ENCODE results near the gene COX8C. TPM values are rescaled to one million over a fixed set of nuclear protein-coding genes. Genes with fewer than 3 reads are reported as not detected.

The COX8C gene
- total and polyA plus RNA-seq, 9 of the 15 experiments (the other 6 are each of a cell fraction or from before 2014, with no cell fraction given): not detected

DNA sequence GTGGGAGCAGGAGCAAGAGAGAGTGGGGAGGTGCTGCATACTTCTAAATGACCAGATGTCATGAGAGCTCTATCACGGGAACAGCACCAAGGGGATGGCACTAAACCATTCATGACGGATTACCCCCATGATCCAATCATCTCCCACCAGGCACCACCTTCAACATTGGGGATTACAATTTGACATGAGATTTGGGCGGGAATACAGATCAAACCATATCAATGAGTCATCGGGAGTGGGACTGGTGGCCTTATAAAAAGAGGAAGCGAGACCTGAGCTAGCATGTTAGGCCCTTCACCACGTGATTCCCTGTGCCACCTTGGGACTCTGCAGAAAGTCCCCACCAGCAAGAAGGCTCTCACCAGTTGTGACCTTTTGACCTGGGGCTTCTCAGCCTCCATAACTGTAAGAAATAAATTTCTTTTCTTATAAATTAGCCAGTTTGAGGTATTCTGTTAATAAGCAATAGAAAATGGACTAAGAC, 28.7 kb downstream of the COX8C start:
- Histone ChIP-seq H3K79me2 (ENCODE audit: control insufficient read depth, insufficient read depth, low read length) (no peaks in the 10 kb centered on the region), H3K9me3 (replicated peaks; ENCODE audit: control insufficient read depth, insufficient read depth, low read depth, low read length) (no peaks in the 10 kb centered on the region), H3K4me1 (replicated peaks in 1 of 2; ENCODE audit: control insufficient read depth in 2 of 2, insufficient read depth in 2 of 2, low read length in 2 of 2) (no peaks in the 10 kb centered on the region), H4K20me1 (replicated peaks; ENCODE audit: control insufficient read depth, insufficient read depth, low read length) (no peaks in the 10 kb centered on the region), H3K9ac (ENCODE audit: insufficient read depth in 1 of 2, low read depth in 2 of 2, low read length in 2 of 2) (no peak overlapping the region), H3K4me2 (ENCODE audit: insufficient read depth, low read length) (no peak overlapping the region), H3K4me3 (no peak overlapping the region), H3K9me1 (ENCODE audit: control insufficient read depth, insufficient read depth, low read length) (no peaks in the 10 kb centered on the region), H2AFZ (ENCODE audit: low read depth, low read length) (no peak overlapping the region), H3K27ac (ENCODE audit: extremely low read depth, low read depth, low read length) (no peak overlapping the region), H3K27me3 (ENCODE audit: control insufficient read depth in 2 of 2, insufficient read depth in 2 of 2, low read length in 2 of 2) (no peaks in the 10 kb centered on the region; a peak in 2 of 5 replicates), H3K36me3 (ENCODE audit: control insufficient read depth, insufficient read depth, low read length) (no peaks in the 10 kb centered on the region)
- TF ChIP-seq SMAD4 (CRISPR knock-in tag; conservative IDR thresholded peaks at IDR 0.05) (no peak), SPI1 (IDR thresholded peaks at IDR 0.05; ENCODE audit: borderline replicate concordance, low read depth, low read length) (0 out of 2 replicates have a peak, but pooled peaks have one; percentile 25)
- ChIA-PET CTCF (ENCODE audit: low intra/inter-chr PET ratio) (no interaction called here), POLR2A (no interaction called here)
- BruUV-seq (replicated peaks): no TSS peak
- WGBS (ENCODE audit: insufficient coverage, low coverage, missing lambda C conversion rate): 7% methylated on average over 6 of the region's 6 CpGs
- ATAC-seq: no peak
- in situ Hi-C loops (cut with MboI) (no loop called here), intact Hi-C loops (cut with micrococcal nuclease) (no loop called here)
- FAIRE-seq: no peak
- DNase-seq (ENCODE audit: extremely low read depth in 1 of 4, low spot score in 3 of 4): no peak

DNA sequence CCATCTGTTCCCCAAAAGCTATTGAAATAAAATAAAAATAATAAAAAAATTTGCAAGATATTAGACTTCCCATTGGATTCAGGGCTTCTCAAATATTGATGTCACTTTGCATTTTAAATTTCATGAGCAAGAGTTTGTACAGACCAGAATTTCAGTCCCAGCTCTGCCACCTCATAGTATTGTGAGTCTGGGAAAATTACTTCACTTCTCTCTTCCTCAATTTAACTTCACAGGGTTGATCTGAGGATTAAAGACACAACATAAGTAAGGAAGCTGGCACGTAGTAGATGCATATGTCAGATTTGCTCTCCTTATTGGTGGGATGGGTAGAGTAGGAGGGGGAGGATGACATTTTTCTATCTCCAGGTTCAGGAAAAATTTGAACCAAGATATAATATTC, 32.8 kb downstream of the COX8C start:
- ATAC-seq (no peak), DNase-seq (ENCODE audit: extremely low read depth in 1 of 4, low spot score in 3 of 4) (no peak), FAIRE-seq (no peak)
- no peaks in the 10 kb centered on the region for H3K36me3 ChIP-seq (ENCODE audit: control insufficient read depth, insufficient read depth, low read length)
- intact Hi-C loops (cut with micrococcal nuclease) (no loop called here), in situ Hi-C loops (cut with MboI) (no loop called here)
- H3K27me3 ChIP-seq (ENCODE audit: control insufficient read depth in 2 of 2, insufficient read depth in 2 of 2, low read length in 2 of 2): no peaks in the 10 kb centered on the region; a peak in 1 of 5 replicates
- CTCF ChIA-PET (ENCODE audit: low intra/inter-chr PET ratio): no interaction called here
- H2AFZ ChIP-seq (ENCODE audit: low read depth, low read length): no peak overlapping the region
- no peaks in the 10 kb centered on the region for H4K20me1 ChIP-seq (replicated peaks; ENCODE audit: control insufficient read depth, insufficient read depth, low read length)
- H3K9me3 ChIP-seq (replicated peaks; ENCODE audit: control insufficient read depth, insufficient read depth, low read depth, low read length): no peaks in the 10 kb centered on the region
- H3K4me3 ChIP-seq: no peak overlapping the region
- H3K9me1 ChIP-seq (ENCODE audit: control insufficient read depth, insufficient read depth, low read length): no peaks in the 10 kb centered on the region
- H3K4me2 ChIP-seq (ENCODE audit: insufficient read depth, low read length): no peak overlapping the region
- H3K79me2 ChIP-seq (ENCODE audit: control insufficient read depth, insufficient read depth, low read length): no peaks in the 10 kb centered on the region
- no peaks in the 10 kb centered on the region for H3K4me1 ChIP-seq (replicated peaks in 1 of 2; ENCODE audit: control insufficient read depth in 2 of 2, insufficient read depth in 2 of 2, low read length in 2 of 2)
- POLR2A ChIA-PET: interaction anchor here (0.6 kb wide), 1 partner anchor 40 kb away, joined by 3 read pairs; no protein-coding TSS in a partner anchor
- WGBS (ENCODE audit: insufficient coverage, low coverage, missing lambda C conversion rate): 0% methylated on average over 1 of the region's 1 CpG
- BruUV-seq (replicated peaks): no TSS peak
- no peak overlapping the region for H3K27ac ChIP-seq (ENCODE audit: extremely low read depth, low read depth, low read length)
- no peak overlapping the region for H3K9ac ChIP-seq (ENCODE audit: insufficient read depth in 1 of 2, low read depth in 2 of 2, low read length in 2 of 2)
- TF ChIP-seq ZNF324 (CRISPR knock-in tag; IDR thresholded peaks at IDR 0.05): no peak
- no peak for TF ChIP-seq AFF4 (CRISPR knock-in tag; IDR thresholded peaks at IDR 0.05)
- no peak for TF ChIP-seq PREB (CRISPR knock-in tag; IDR thresholded peaks at IDR 0.05)
- TF ChIP-seq, protein P1, sequence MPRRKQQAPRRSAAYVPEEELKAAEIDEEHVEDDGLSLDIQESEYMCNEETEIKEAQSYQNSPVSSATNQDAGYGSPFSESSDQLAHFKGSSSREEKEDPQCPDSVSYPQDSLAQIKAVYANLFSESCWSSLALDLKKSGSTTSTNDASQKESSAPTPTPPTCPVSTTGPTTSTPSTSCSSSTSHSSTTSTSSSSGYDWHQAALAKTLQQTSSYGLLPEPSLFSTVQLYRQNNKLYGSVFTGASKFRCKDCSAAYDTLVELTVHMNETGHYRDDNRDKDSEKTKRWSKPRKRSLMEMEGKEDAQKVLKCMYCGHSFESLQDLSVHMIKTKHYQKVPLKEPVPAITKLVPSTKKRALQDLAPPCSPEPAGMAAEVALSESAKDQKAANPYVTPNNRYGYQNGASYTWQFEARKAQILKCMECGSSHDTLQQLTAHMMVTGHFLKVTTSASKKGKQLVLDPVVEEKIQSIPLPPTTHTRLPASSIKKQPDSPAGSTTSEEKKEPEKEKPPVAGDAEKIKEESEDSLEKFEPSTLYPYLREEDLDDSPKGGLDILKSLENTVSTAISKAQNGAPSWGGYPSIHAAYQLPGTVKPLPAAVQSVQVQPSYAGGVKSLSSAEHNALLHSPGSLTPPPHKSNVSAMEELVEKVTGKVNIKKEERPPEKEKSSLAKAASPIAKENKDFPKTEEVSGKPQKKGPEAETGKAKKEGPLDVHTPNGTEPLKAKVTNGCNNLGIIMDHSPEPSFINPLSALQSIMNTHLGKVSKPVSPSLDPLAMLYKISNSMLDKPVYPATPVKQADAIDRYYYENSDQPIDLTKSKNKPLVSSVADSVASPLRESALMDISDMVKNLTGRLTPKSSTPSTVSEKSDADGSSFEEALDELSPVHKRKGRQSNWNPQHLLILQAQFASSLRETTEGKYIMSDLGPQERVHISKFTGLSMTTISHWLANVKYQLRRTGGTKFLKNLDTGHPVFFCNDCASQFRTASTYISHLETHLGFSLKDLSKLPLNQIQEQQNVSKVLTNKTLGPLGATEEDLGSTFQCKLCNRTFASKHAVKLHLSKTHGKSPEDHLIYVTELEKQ (CRISPR knock-in tag; IDR thresholded peaks at IDR 0.05): no peak
- TF ChIP-seq PHF8 (IDR thresholded peaks at IDR 0.05; ENCODE audit: borderline replicate concordance, low read length): no peak
